H1 (cell line): ENCODE measurements around the gene MED28. TPM values are rescaled to one million over a fixed set of nuclear protein-coding genes. Genes with fewer than 3 reads are reported as not detected.

Source experiments
- CTCF ChIA-PET: fragments of 300-600 bp; sonication (Branson Sonifier 250); formaldehyde crosslinking; loops from one replicate; lab custom pipeline; 2021; ENCODE audit not compliant: partially characterized antibody; lab: Charles Lee
- POLR2A ChIA-PET: fragments of 300-600 bp; sonication (Branson Sonifier 250); formaldehyde crosslinking; loops from one replicate; lab custom pipeline; 2021; ENCODE audit warnings: inconsistent platforms; ENCODE audit not compliant: partially characterized antibody; lab: Charles Lee
- DNase-seq, 2 experiments: peaks; one replicate each; pipeline versions ENCODE4 v3.0.0 to v3.0.0-alpha.2; 2010 to 2022; ENCODE audit warnings: low spot score in 2 of 2, low read depth in 1 of 2, mixed read lengths in 1 of 2
- FAIRE-seq: peaks from 2 replicates; lab custom pipeline; 2011; peaks lifted over from hg19 to GRCh38; lab: Jason Lieb, UNC
- H2AFZ ChIP-seq: 2 replicates; pipeline ENCODE4 v1.8.1; 2012; ENCODE audit warnings: low read length, inconsistent platforms
- H2AK5ac ChIP-seq: 2 replicates; pipeline ENCODE4 v1.6.1; 2013; ENCODE audit warnings: low read depth, low read length
- H2BK120ac ChIP-seq: replicated peaks from 2 replicates; pipeline ENCODE3; 2013; ENCODE audit warnings: low read depth, low read length, inconsistent platforms
- H2BK12ac ChIP-seq: 2 replicates; pipeline ENCODE4 v1.6.1; 2013; ENCODE audit warnings: low read depth, low read length
- H2BK15ac ChIP-seq: 2 replicates; pipeline ENCODE4 v1.6.1; 2013; ENCODE audit warnings: low read length
- H2BK20ac ChIP-seq: 2 replicates; pipeline ENCODE4 v1.6.1; 2013; ENCODE audit warnings: low read length
- H2BK5ac ChIP-seq: 2 replicates; pipeline ENCODE4 v1.6.1; 2013; ENCODE audit warnings: low read depth, low read length
- H3K14ac ChIP-seq: 2 replicates; pipeline ENCODE4 v1.6.1; 2013; ENCODE audit warnings: inconsistent platforms; ENCODE audit not compliant: insufficient read length
- H3K18ac ChIP-seq: 2 replicates; pipeline ENCODE4 v1.6.1; 2013; ENCODE audit warnings: low read length; ENCODE audit errors: extremely low read depth
- H3K23ac ChIP-seq: 2 replicates; pipeline ENCODE4 v1.6.1; 2013; ENCODE audit warnings: inconsistent platforms; ENCODE audit not compliant: insufficient read length
- H3K23me2 ChIP-seq: 2 replicates; pipeline ENCODE4 v1.6.1; 2013; ENCODE audit warnings: low read depth, low read length
- H3K27ac ChIP-seq: 2 replicates; pipeline ENCODE4 v1.6.1; 2011; ENCODE audit warnings: low read depth, low read length, inconsistent platforms
- H3K27me3 ChIP-seq, 4 experiments: replicated peaks in 1 of 4; 1 replicate in 1 of 4; 2 replicates in 3 of 4; pipeline versions ENCODE4 v1.6.1 to v1.8.1; 2011 to 2013; ENCODE audit warnings: low read length in 3 of 4, mild to moderate bottlenecking in 3 of 4, inconsistent platforms in 2 of 4, mixed read lengths in 2 of 4, moderate library complexity in 1 of 4; ENCODE audit not compliant: control insufficient read depth in 3 of 4, insufficient read depth in 3 of 4; ENCODE audit errors: extremely low read depth in 1 of 4
- H3K36me3 ChIP-seq, 4 experiments: 2 replicates each; pipeline versions ENCODE4 v1.6.1 to v1.8.1; 2011 to 2013; ENCODE audit warnings: mild to moderate bottlenecking in 4 of 4, low read length in 3 of 4, moderate library complexity in 2 of 4, control low read depth in 1 of 4, inconsistent platforms in 1 of 4; ENCODE audit not compliant: insufficient read depth in 4 of 4, control insufficient read depth in 2 of 4
- H3K4ac ChIP-seq: replicated peaks from 2 replicates; pipeline ENCODE3; 2013; ENCODE audit warnings: low read length, low read depth, mixed read lengths, inconsistent platforms; ENCODE audit not compliant: insufficient read length
- H3K4me1 ChIP-seq, 4 experiments: replicated peaks in 1 of 4; 1 replicate in 1 of 4; 2 replicates in 3 of 4; pipeline versions ENCODE4 v1.6.1 to v1.8.1; 2011 to 2013; ENCODE audit warnings: low read length in 3 of 4, inconsistent platforms in 2 of 4, mixed read lengths in 1 of 4; ENCODE audit not compliant: insufficient read depth in 4 of 4, control insufficient read depth in 3 of 4
- H3K4me2 ChIP-seq, 2 experiments: 2 replicates each; pipeline versions ENCODE4 v1.6.1 to v1.8.1; 2011 to 2013; ENCODE audit warnings: low read depth in 2 of 2, low read length in 2 of 2, control low read depth in 1 of 2, inconsistent platforms in 1 of 2, mild to moderate bottlenecking in 1 of 2; ENCODE audit not compliant: insufficient read depth in 1 of 2
- H3K4me3 ChIP-seq, 4 experiments: fragments of 200-600, 300-600 bp in 1 of 4; sonication (generic), shearing (Covaris generic), sonication (Bioruptor Twin) in 1 of 4; 2 replicates each; pipeline versions ENCODE4 v1.5.1 to v1.8.1; 2011 to 2016; ENCODE audit warnings: low read length in 4 of 4, low read depth in 3 of 4, control low read depth in 2 of 4, inconsistent platforms in 2 of 4, mild to moderate bottlenecking in 2 of 4, mixed read lengths in 1 of 4, moderate library complexity in 1 of 4; ENCODE audit not compliant: insufficient read depth in 2 of 4; ENCODE audit errors: extremely low read depth in 1 of 4
- H3K56ac ChIP-seq: replicated peaks from 2 replicates; pipeline ENCODE3; 2013; ENCODE audit warnings: low read depth, mild to moderate bottlenecking, mixed read lengths, low read length, inconsistent platforms; ENCODE audit not compliant: insufficient read length
- H3K79me1 ChIP-seq: 2 replicates; pipeline ENCODE4 v1.6.1; 2013; ENCODE audit warnings: low read depth, low read length, control low read depth
- H3K79me2 ChIP-seq, 2 experiments: 2 replicates each; pipeline versions ENCODE4 v1.6.1 to v1.8.1; 2012 to 2013; ENCODE audit warnings: low read length in 2 of 2, mild to moderate bottlenecking in 2 of 2, inconsistent platforms in 1 of 2; ENCODE audit not compliant: insufficient read depth in 2 of 2, control insufficient read depth in 1 of 2
- H3K9ac ChIP-seq, 4 experiments: replicated peaks in 1 of 4; 1 replicate in 1 of 4; 2 replicates in 3 of 4; pipeline versions ENCODE4 v1.6.1 to v1.8.1; 2011 to 2013; ENCODE audit warnings: low read depth in 3 of 4, low read length in 3 of 4, control low read depth in 2 of 4, mild to moderate bottlenecking in 2 of 4, moderate library complexity in 2 of 4, inconsistent platforms in 1 of 4; ENCODE audit errors: extremely low read depth in 1 of 4
- H3K9me3 ChIP-seq, 2 experiments: 2 replicates each; pipeline versions ENCODE4 v1.6.1 to v1.8.1; 2012 to 2013; ENCODE audit warnings: mild to moderate bottlenecking in 2 of 2, moderate library complexity in 2 of 2, control low read depth in 1 of 2, inconsistent platforms in 1 of 2, low read depth in 1 of 2, low read length in 1 of 2, mixed read lengths in 1 of 2; ENCODE audit not compliant: insufficient read depth in 2 of 2
- H4K20me1 ChIP-seq, 2 experiments: replicated peaks in 1 of 2; 2 replicates each; pipeline versions ENCODE3 to v1.8.1; 2011 to 2013; ENCODE audit warnings: inconsistent platforms in 2 of 2, low read length in 2 of 2, mild to moderate bottlenecking in 1 of 2; ENCODE audit not compliant: insufficient read depth in 2 of 2, control insufficient read depth in 1 of 2
- H4K5ac ChIP-seq: 2 replicates; pipeline ENCODE4 v1.6.1; 2013; ENCODE audit warnings: low read length, low read depth, mixed read lengths, inconsistent platforms; ENCODE audit not compliant: insufficient read length
- H4K8ac ChIP-seq: 2 replicates; pipeline ENCODE4 v1.8.0; 2013; ENCODE audit warnings: mild to moderate bottlenecking, moderate library complexity, low read length, inconsistent platforms; ENCODE audit not compliant: insufficient read depth; ENCODE audit errors: extremely low read depth
- H4K91ac ChIP-seq: replicated peaks from 2 replicates; pipeline ENCODE3; 2013; ENCODE audit warnings: low read length, mixed read lengths, inconsistent platforms; ENCODE audit not compliant: insufficient read length
- FOSL1 ChIP-seq: IDR thresholded peaks from 2 replicates; pipeline ENCODE4 v1.6.1; 2011; ENCODE audit warnings: mild to moderate bottlenecking, low read depth, low read length, moderate library complexity; ENCODE audit not compliant: insufficient read depth
- RFX5 ChIP-seq: IDR thresholded peaks from 2 replicates; pipeline ENCODE4 v1.6.1; 2011; ENCODE audit warnings: low read depth, low read length, improper control_type of control experiment, borderline replicate concordance
- SAP30 ChIP-seq: fragments of 300-600 bp; sonication (generic); IDR thresholded peaks from 2 replicates; pipeline ENCODE4 v1.7.1; 2012; ENCODE audit warnings: low read length, moderate library complexity, mild to moderate bottlenecking, inconsistent platforms; ENCODE audit not compliant: insufficient read depth, insufficient replicate concordance
- TCF12 ChIP-seq: IDR thresholded peaks from 2 replicates; pipeline ENCODE4 v1.6.1; 2011; ENCODE audit warnings: low read depth, mild to moderate bottlenecking, low read length
- polyA plus RNA-seq, 7 experiments: library from polyadenylated mRNA; depleted of rRNA in 3 of 7; stranded (reverse) in 5 of 7; unstranded in 2 of 7; fragments of >200 nt in 5 of 7; fragments of 200-250 nt in 2 of 7; gene quantifications; 1 replicate in 5 of 7; 2 replicates in 1 of 7; 4 replicates in 1 of 7; pipeline versions ENCODE4 v1.2.1 to v1.2.3, GENCODE V29; 2011 to 2013; ENCODE audit warnings: missing spikeins in 2 of 7, mixed read lengths in 2 of 7
- total RNA-seq: library from RNA; stranded (reverse); fragmentation: NEBNext Ultra II Directional; extraction: Animal tissue kit (Norgen Biotek cat#: 25700); gene quantifications from 2 replicates; pipeline ENCODE4 v1.2.1, GENCODE V29; 2021

Gene MED28
- total and polyA plus RNA-seq, 2 of the 8 experiments (the other 6 are each of a cell fraction or from before 2014, with no cell fraction given) = 24.0 to 87.1 TPM

DNA sequence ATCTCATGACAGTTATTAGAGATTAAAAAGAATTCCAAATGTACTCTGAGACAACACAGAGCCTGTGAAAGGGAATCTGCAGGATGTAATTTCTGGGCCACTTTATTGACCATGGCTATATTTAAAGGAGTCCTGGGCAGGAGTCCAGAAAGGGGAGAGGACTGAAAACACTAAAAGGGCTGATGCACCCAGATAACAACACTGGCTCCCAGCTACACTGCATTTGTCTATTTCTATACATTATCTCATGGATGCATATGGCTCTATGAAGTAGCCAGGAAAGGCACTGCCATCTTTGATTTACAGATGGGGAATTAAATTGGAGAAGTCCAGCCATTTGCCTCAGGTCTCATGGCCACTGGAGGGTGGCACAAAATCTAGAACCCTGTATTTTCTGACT, 56.0 kb downstream of the MED28 start:
- Histone ChIP-seq H3K27me3 (no peaks in the 10 kb centered on the region), H3K79me1 (no peaks in the 10 kb centered on the region), H3K56ac (no peak overlapping the region), H4K8ac (no peak overlapping the region), H2BK20ac (no peak overlapping the region), H3K14ac (no peak overlapping the region), H4K5ac (no peak overlapping the region), H3K4me2 (no peak overlapping the region), H2BK15ac (no peak overlapping the region), H3K23ac (no peak overlapping the region), H3K27ac (no peak overlapping the region), H3K79me2 (no peaks in the 10 kb centered on the region), H2AFZ (no peak overlapping the region), H3K4me1 (no peaks in the 10 kb centered on the region), H2BK120ac (no peak overlapping the region), H3K36me3 (no peaks in the 10 kb centered on the region), H2BK12ac (no peak overlapping the region), H2BK5ac (no peak overlapping the region), H4K20me1 (no peaks in the 10 kb centered on the region), H2AK5ac (no peak overlapping the region), H4K91ac (no peak overlapping the region), H3K23me2 (no peaks in the 10 kb centered on the region), H3K9me3 (0 out of 4 replicates have a peak, but pooled peaks cover 0 to 2% of the 10 kb centered on the region in 2 experiments), H3K4me3 (no peak overlapping the region), H3K4ac (no peak overlapping the region), H3K9ac (no peak overlapping the region), H3K18ac (no peak overlapping the region)
- CTCF ChIA-PET = interaction anchor here (0.9 to 1.3 kb wide), 3 partner anchors 11 to 25 kb away, joined by 3 read pairs; no protein-coding TSS in a partner anchor
- FAIRE-seq (no peak), DNase-seq (no peak)
- POLR2A ChIA-PET = no interaction called here
- TF ChIP-seq TCF12 (no peak), RFX5 (no peak), SAP30 (no peak), FOSL1 (no peak)
